Spinal cord (tissue), 10 donors: ENCODE measurements around the gene COL2A1. TPM values are rescaled to one million over a fixed set of nuclear protein-coding genes. Genes with fewer than 3 reads are reported as not detected.

Experiments
- DNase-seq, 6 donors: peaks; one replicate each; pipeline versions ENCODE4 v3.0.0 to v3.0.0-alpha.2; 2013 to 2015; ENCODE audit warnings: low spot score in 6 of 6, low read depth in 4 of 6
- H3K27ac ChIP-seq: one replicate; pipeline ENCODE4 v1.5.1; 2013; ENCODE audit warnings: low read depth, low read length, control low read depth
- H3K27me3 ChIP-seq: one replicate; pipeline ENCODE4 v1.6.1; 2013; ENCODE audit warnings: low read length; ENCODE audit not compliant: control insufficient read depth, insufficient read depth
- H3K36me3 ChIP-seq: one replicate; pipeline ENCODE4 v1.6.1; 2013; ENCODE audit warnings: low read length; ENCODE audit not compliant: control insufficient read depth, insufficient read depth
- H3K4me1 ChIP-seq: one replicate; pipeline ENCODE4 v1.6.1; 2013; ENCODE audit warnings: low read length; ENCODE audit not compliant: control insufficient read depth, insufficient read depth
- H3K4me3 ChIP-seq: one replicate; pipeline ENCODE4 v1.5.1; 2013; ENCODE audit warnings: low read depth, low read length, control low read depth
- H3K9me3 ChIP-seq: one replicate; pipeline ENCODE4 v1.6.1; 2013; ENCODE audit warnings: low read length; ENCODE audit not compliant: control insufficient read depth, insufficient read depth
- WGBS: methylation state at CpG from one replicate; pipeline ENCODE4 v1.1.5; 2013; ENCODE audit warnings: missing lambda C conversion rate; ENCODE audit not compliant: insufficient coverage; 5-methylcytosine and 5-hydroxymethylcytosine counted together
- polyA plus RNA-seq, 2 donors: library from polyadenylated mRNA; unstranded; fragments of 120-200 nt; gene quantifications; one replicate each; pipeline ENCODE4 v1.2.1, GENCODE V29; 2013; ENCODE audit not compliant: insufficient read length in 2 of 2
- total RNA-seq, 2 donors: library from RNA; depleted of rRNA in 1 of 2; stranded (reverse); fragments of 120-200 nt in 1 of 2; fragments of >200 nt in 1 of 2; gene quantifications; one replicate each; pipeline versions ENCODE4 v1.2.3 to v1.2.4, GENCODE V29; 2013 to 2014
- donor health status: healthy.

Gene COL2A1
- total and polyA plus RNA-seq, 4 donors = 7.1 to 56.7 (median 27.1) TPM

DNA sequence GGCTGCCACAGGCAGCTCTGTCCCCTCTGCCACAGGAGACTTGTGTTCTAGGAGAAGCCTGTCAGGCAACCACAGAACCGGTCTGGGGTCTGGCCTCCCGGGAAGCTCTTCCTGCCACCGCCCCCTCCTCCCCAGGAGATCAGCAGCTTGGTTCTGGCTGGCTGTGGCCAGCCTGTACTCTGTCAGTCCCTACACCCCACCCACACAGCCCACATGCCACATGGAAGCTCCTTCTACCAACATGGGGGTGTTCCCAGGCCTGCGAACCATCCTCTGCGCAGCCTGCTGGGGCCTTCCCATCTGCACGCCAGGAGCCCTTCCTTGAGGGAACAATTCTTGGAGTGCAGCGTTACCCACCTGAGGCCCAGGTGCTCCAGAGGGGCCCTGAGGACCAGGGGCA lies 24.1 kb downstream of the COL2A1 start:
- WGBS = 88% methylated on average over 5 of the region's 7 CpGs
- Histone ChIP-seq H3K27me3 (no peaks in the 10 kb centered on the region), H3K9me3 (no peaks in the 10 kb centered on the region), H3K27ac (no peak overlapping the region), H3K36me3 (peaks cover 15% of the 10 kb centered on the region), H3K4me3 (no peak overlapping the region), H3K4me1 (peaks cover 3% of the 10 kb centered on the region)
- no peak for DNase-seq

DNA sequence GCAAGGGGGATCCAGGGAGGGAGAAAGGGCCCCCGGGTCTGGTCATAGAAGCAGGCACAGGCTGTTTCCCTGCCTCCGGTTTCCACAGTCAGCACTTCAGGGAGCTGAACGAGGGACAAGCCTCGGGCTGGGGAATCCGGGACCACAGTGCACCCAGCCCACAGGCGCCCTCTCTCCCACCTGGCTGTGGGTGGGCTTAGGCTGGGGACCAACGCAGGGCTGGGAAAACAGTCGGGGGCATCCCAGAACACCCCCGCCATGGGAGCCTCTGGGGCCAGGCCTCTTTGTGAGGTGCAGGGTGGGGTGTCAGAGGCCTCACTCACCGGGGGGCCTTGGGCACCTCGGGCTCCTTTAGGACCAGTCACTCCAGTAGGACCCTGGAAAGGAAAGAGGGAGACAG lies 24.6 kb downstream of the COL2A1 start:
- no peaks in the 10 kb centered on the region for H3K27me3 ChIP-seq
- peaks cover 15% of the 10 kb centered on the region for H3K36me3 ChIP-seq
- no peak overlapping the region for H3K4me3 ChIP-seq
- H3K4me1 ChIP-seq = peaks cover 3% of the 10 kb centered on the region
- H3K27ac ChIP-seq = no peak overlapping the region
- no peaks in the 10 kb centered on the region for H3K9me3 ChIP-seq
- 90% methylated on average over 11 of the region's 11 CpGs for WGBS
- DNase-seq = no peak

DNA sequence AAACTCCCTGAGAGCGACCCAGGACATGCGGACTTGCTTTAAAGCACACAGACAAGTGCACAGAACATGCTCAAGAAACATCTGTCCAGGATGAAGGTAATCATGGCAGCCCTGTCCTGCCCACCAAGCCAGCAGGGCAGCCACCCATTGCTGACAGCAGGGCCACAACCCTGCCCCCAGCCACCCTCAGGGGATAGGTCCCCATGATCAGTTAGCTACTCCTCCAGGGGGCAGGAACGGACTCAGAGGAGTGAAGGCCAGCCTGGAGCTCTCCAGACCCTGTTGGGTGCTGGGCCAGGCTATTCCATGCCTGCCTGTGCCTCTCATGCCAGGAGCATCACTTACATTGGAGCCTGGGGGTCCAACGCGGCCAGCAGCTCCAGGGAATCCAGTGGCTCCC lies 25.1 kb downstream of the COL2A1 start:
- no peak overlapping the region for H3K4me3 ChIP-seq
- 81% methylated on average over 5 of the region's 5 CpGs for WGBS
- H3K36me3 ChIP-seq = peaks cover 13% of the 10 kb centered on the region
- H3K9me3 ChIP-seq = no peaks in the 10 kb centered on the region
- peaks cover 3% of the 10 kb centered on the region for H3K4me1 ChIP-seq
- DNase-seq = no peak
- H3K27ac ChIP-seq = no peak overlapping the region
- no peaks in the 10 kb centered on the region for H3K27me3 ChIP-seq

DNA sequence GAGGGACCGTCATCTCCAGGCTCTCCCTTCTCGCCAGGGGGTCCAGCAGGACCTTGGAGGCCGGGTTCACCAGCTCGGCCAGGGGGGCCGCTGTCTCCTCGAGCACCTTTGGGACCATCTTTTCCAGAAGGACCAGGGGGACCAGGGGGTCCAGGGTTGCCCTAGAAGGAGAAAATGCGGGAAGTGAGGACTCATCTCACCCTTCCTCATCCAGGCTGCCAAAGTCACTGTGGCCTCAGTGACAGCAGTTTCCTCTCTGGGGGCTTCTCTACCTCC lies 25.7 kb downstream of the COL2A1 start:
- no peaks in the 10 kb centered on the region for H3K27me3 ChIP-seq
- peaks cover 3% of the 10 kb centered on the region for H3K4me1 ChIP-seq
- no peak overlapping the region for H3K4me3 ChIP-seq
- no peaks in the 10 kb centered on the region for H3K9me3 ChIP-seq
- H3K36me3 ChIP-seq = peaks cover 12% of the 10 kb centered on the region
- H3K27ac ChIP-seq = no peak overlapping the region
- 90% methylated on average over 6 of the region's 7 CpGs for WGBS
- no peak for DNase-seq

DNA sequence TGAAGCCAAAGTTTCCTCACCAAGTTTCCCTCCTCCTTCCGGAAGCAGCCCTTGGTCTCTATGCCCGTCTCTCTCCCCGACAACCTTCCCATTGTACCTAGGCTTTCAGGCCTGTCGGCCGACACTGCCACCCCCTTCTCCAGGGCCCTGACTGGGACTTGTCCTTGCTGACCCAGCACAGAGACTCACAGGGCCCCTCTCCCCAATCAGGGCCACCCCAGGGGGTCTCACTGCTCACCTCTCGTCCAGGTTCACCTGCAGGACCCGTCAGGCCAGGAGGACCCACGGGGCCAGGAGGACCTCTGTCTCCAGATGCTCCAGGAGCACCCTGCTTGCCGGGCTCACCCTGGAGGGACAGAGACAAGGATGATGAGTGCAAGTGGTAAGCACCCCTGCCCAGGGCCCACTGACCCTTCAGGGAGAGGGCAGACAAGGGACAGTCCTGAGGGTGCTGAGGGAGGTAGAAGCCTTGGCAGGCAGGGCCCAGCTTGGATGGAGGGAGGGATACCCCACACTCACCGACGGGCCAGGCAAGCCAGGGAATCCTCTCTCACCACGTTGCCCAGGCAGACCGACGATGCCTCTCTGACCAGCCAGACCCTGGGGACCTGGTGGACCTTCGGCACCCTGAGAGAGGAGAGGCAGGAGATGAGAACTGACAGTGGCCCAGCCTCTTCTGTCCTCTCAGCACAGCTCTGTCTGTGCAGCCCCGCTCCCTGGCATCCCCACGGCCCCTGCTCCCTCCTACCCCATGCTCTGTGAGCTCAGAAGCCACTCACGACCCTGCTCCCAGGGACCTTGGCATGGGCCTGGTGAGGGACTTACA lies 26.3 kb downstream of the COL2A1 start:
- Histone ChIP-seq H3K27ac (no peak overlapping the region), H3K27me3 (no peaks in the 10 kb centered on the region), H3K36me3 (peaks cover 10% of the 10 kb centered on the region), H3K4me1 (peaks cover 3% of the 10 kb centered on the region), H3K4me3 (no peak overlapping the region), H3K9me3 (no peaks in the 10 kb centered on the region)
- WGBS = 94% methylated on average over 16 of the region's 18 CpGs
- DNase-seq = no peak

DNA sequence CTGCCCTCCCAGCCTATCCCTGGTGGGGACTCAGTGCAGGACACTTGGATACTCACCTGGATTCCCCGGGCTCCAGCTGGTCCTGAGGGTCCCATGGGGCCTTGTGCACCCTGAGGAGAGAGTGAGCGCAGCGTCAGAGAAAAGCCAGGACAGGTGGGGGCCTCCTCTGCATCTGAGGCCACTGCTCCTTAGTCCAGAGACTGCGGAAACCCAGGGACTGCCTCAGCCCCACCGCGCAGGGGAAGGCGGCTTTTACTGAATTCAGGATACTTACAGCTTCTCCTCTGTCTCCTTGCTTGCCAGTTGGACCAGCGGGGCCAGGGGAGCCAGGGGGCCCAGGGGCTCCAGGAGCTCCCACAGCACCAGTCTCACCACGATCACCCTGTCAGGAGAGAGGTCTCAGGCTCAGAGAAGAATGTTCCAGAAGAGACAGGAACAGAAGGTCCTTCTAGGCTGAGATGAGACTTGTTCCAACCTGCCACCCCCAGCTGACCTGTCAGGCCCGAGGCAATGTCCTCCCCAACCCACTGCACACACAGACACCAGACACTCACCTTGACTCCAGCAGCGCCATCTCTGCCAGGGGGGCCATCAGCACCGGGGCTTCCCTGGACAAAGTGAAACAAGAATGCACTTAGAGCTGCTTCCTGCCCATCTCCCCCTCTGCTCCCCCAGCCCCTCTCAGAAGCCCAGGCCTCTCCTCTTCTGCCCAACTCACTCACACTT lies 27.1 kb downstream of the COL2A1 start:
- Histone ChIP-seq H3K4me3 (no peak overlapping the region), H3K4me1 (peaks cover 3% of the 10 kb centered on the region), H3K9me3 (no peaks in the 10 kb centered on the region), H3K27me3 (no peaks in the 10 kb centered on the region), H3K36me3 (peaks cover 10% of the 10 kb centered on the region), H3K27ac (no peak overlapping the region)
- 89% methylated on average over 12 of the region's 12 CpGs for WGBS
- no peak for DNase-seq

DNA sequence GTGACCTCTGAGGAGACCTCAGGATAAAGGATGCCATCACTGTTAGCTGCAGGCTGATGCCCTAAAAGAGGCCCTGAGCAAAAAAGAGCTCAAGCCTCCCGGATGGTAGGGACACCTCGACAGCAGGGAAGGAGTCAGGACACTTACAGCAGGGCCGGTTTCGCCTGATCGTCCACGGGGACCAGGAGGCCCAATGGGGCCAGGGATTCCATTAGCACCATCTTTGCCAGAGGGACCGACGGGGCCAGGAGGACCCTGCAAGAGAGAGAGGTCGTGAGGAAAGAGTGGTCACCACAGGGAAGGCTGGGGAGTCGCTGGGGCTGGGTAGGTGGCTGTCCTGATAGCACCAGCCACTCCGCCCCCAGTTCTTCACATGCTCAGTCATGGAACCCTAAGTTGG lies 28.5 kb downstream of the COL2A1 start:
- Histone ChIP-seq H3K27ac (no peak overlapping the region), H3K4me1 (no peaks in the 10 kb centered on the region), H3K36me3 (peaks cover 4% of the 10 kb centered on the region), H3K9me3 (no peaks in the 10 kb centered on the region), H3K4me3 (no peak overlapping the region), H3K27me3 (no peaks in the 10 kb centered on the region)
- 95% methylated on average over 11 of the region's 11 CpGs for WGBS
- no peak for DNase-seq

DNA sequence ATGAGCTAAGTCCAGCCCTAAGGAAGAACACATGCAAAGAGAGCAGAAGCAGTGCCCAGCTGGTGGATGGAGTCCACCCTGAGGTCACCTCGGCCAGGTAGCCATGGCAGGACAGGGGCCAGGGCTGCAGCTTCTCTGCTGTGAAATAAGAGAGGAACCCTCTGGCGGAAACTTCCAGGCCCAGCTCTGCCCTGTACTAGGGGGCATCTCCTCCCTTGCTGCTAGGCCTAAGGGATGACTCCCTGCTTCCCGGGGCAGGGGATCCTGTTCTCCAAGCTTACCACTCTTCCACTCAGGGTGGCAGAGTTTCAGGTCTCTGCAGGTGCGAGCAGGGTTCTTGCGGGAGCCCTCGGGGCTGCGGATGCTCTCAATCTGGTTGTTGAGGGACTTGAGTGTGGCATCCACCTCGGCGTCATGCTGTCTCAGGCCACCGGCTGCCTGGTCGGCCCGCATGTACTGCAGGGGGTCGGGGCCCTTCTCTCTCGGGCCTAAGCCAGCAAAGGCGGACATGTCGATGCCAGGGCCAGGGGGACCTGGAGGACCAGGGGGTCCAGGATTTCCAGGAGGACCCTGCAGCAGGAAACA lies 29.1 kb downstream of the COL2A1 start:
- 96% methylated on average over 16 of the region's 16 CpGs for WGBS
- Histone ChIP-seq H3K36me3 (peaks cover 4% of the 10 kb centered on the region), H3K4me1 (no peaks in the 10 kb centered on the region), H3K9me3 (no peaks in the 10 kb centered on the region), H3K4me3 (no peak overlapping the region), H3K27me3 (no peaks in the 10 kb centered on the region), H3K27ac (no peak overlapping the region)
- DNase-seq = no peak

DNA sequence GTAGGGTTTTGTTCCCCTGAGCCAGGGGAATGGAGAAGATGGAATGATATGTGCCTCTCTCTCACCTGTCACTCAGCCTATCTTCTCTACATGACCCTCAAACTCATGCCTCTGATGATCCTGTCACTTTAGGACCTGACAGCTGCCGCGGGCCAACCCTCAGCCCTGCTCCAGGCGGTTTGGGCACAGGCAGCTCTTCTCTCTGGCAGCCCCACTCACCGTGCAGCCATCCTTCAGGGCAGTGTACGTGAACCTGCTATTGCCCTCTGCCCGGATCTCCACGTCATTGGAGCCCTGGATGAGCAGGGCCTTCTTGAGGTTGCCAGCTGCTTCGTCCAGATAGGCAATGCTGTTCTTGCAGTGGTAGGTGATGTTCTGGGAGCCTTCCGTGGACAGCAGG lies 30.4 kb downstream of the COL2A1 start:
- DNase-seq = no peak
- 96% methylated on average over 7 of the region's 9 CpGs for WGBS
- Histone ChIP-seq H3K36me3 (peaks cover 4% of the 10 kb centered on the region), H3K27ac (no peak overlapping the region), H3K4me3 (no peak overlapping the region), H3K27me3 (no peaks in the 10 kb centered on the region), H3K4me1 (no peaks in the 10 kb centered on the region), H3K9me3 (no peaks in the 10 kb centered on the region)

DNA sequence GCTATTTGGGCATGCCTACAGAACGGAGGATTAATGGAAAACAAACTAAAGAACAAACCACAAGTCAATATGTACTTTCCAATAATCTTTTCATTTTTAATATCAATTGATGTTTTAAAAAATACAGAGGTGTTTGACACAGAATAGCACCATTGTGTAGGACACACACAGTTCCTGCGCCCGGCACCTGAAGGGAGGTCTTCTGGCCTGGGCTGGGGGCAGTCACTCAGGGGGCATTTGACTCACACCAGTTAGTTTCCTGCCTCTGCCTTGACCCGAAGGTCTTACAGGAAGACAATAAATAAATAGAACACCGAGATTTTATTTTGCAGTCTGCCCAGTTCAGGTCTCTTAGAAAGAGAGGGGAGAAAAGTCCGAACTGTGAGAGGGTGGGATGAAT lies 31.4 kb downstream of the COL2A1 start:
- DNase-seq = no peak
- Histone ChIP-seq H3K36me3 (no peaks in the 10 kb centered on the region), H3K4me3 (no peak overlapping the region), H3K27me3 (no peaks in the 10 kb centered on the region), H3K27ac (no peak overlapping the region), H3K9me3 (no peaks in the 10 kb centered on the region), H3K4me1 (no peaks in the 10 kb centered on the region)
- 93% methylated on average over 4 of the region's 6 CpGs for WGBS
